CD4-positive, alpha-beta T cell treated with Interleukin-15 for 1 hour (primary cell): Measurements from ENCODE around the gene MS4A13.
"Not testable (repeated sequence)": the region's sequence is repeated elsewhere in the genome, so short reads cannot be mapped to it uniquely, and the experiment has no call there.

Experiments used
- DNase-seq: peaks from one replicate; pipeline ENCODE4 v3.0.0-alpha.2; 2020

Gene MS4A13, protein sequence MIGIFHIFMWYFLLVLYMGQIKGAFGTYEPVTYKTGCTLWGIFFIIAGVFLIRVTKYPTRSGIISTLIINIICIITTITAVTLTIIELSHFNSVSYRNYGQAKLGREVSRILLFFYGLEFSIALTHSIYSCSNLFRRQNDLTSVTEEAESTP

DNA sequence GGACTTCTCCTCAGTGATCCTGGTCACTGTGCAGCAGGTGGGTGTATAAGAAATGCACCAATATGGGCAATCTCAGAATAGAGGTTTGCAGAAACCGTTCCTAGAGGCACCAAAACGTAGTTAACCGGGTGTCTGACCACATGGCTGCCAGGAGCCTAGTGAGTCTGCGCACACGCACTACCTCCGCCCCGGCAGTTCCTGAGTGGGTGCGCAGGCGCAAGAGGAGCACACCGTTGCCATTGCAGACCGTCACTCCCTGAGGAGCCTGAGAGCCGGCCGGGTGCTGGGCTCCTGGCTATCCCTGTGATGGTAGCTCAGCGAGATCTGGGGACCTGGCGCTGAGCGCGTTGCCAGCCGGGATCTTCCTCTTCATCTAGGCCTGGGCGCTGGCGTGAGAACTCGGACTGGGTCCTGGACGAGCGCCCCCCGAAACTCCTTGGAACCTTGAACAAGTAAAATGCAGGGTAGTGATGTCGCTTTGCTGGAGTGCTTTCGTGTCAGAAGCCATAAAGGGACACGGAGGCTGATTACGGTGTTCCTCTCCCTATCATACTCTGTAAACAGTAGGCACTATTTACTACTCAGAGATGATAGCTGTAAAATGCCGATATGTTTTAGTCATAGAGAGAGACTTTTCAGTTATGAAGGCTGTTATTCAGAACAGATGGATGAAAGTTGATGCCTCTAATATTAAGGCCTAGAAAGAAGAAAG lies at the start of gene MS4A13:
MS4A13 (plus strand) TSS at position 249 of the 712 bp plus-strand sequence. CDS start 2,692 bp downstream, outside the sequence.
- DNase-seq: no peak

DNA sequence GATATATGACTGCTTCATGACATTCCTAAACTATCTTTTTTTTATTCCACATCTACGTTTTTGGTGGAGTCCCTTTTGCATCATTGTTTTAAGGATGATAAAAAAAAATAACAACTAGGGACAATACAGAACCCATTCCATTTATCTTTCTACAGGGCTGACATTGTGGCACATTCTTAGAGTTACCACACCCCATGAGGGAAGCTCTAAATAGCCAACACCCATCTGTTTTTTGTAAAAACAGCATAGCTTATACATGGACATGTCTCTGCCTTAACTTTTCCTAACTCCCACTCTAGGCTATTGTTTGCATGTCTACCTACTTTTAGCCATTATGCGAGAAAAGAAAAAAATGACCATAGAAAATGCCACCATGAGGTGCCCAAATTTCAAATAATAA lies 46.4 kb upstream of the MS4A13 start:
- DNase-seq: no peak

DNA sequence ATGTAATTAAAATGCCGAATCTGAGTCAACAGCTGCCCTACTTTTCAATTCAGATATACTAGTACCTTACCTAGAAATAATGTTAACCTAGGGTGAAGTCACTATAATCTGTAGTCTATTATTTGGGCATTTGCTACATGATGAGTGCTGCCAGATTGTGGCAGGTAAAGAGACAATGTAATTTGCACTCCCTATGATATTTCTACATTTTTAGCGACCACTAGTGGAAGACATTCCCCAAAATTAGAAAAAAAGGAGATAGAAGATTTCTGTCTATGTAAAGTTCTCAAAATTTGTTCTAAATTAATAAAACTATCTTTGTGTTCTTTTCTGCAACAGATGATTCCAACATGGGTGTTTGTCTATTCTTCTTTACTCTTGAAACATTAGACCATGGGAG lies 45.5 kb upstream of the MS4A13 start:
- DNase-seq: no peak

DNA sequence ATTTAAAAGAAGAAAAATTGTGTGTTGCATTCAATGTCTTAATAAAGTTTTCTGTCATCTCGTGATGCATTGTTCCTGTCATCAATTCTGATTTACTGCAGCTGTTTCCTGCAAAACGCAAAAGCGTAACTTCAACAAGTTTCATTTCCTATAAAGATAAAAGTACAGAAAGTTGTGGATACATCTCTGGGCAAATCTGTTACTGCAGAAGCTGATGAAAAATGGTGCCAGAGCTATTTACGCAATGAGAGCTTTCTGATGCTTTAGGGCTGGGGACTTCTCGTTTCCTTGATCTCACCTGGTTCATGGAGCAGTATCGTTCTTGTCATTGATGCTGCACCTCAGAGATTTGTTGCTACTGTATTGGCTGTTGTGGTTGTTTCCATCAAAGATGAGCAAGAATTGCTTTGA lies 38.2 kb upstream of the MS4A13 start:
- peak; percentile 44 for DNase-seq

DNA sequence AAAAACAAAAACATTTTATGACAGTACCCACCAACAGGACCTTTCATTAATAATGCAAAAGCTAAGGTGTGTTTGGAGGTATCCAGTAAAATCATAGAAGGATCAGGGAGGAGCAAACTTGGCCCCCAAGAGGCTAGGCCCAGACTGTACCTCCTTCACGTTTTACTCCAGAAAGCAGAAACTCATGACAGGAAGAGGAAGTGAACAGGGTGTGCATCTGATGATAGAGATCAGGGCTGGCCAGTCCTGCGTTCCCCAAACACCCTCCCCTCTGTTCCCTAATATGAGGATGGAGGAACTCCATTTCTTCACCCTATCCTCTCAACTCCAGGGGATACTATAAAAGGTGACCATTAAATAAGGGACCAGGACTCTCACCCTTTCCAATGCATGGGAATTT lies 32.8 kb upstream of the MS4A13 start:
- peak; percentile 21 for DNase-seq

DNA sequence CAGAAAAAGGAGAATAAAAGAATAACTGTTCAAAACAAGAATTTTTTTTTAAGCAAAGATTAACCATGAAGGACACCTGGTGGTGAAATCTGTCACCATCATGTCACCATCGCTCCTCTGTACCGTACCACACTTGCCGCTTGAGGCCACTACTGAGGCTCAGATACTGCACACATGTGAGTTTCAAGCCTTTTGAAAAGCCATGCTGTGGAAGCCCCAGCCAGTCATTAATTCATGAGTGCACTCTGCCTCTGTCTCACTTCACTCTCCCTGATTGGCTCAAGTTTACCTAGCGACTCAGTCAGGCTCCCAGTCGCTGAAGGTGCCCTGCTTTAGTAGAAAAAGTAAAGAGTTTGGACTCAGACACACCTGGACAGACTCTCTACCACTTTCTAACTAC lies 29.2 kb upstream of the MS4A13 start:
- DNase-seq: peak; percentile 47

DNA sequence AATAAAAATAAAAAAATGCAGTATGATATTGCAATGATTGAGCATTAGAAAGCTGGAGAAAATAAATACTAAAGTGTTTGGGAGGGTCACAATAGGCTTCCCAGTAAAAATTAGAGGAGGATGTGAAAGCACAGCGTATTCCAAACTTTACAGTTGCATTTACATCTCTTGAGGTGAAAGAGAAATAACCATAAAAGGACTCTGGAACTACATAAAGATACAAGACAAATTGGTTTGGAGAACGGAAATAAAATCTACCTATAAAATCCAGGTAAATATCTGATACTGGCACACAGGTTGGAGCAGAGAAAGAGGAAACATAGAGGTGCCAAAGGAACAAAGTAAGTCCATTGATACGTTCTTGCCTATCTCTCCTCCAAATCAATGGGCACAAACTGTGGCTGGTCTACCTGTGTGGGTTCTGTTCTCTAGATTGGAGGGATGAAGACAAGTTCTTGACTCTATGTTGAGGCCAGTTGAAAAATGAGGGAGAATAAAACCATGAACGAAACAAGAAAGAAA lies 22.6 kb upstream of the MS4A13 start, which contains the start of gene MS4A12:
MS4A12 (plus strand) TSS at position 291 of the 522 bp plus-strand sequence. CDS start 4,541 bp downstream, outside the sequence.
- no peak for DNase-seq

DNA sequence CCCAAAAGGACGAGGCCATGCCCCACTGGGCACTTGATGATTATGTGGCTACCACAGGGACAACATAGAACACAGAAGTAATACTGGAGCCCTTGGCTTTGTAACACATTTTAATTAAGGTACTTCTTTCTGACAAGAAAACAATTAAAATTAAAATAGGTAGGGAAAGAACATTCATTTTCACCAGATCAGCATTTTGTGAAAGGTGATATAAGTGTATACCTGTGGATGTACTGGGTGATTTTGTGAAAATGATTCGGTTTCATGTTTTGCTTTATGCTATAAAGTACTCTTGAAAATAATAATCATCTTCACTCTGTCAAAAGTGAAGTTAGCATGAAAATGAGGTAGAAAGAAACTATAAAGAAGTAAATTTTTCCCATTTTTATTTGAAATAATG lies 21.7 kb upstream of the MS4A13 start:
- no peak for DNase-seq

DNA sequence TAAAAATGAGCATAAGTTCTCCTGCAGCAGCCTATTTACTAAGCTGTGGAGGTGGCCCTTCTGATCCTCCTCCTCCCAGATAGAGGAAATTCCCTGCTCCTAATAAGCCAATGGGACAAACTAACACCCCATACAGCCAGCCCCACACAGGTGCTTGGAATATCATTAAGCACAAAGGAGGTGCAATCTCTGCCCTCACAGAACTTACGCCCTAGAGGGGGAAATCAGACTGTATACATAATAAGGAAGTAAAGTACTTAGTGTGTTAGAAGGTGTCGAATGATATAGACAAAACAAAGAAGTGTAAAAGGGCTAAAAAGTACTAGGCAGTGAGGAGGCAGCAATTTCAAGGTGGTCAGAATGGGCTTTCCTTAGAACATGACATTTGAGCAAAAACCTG lies 16.8 kb upstream of the MS4A13 start:
- DNase-seq: no peak

DNA sequence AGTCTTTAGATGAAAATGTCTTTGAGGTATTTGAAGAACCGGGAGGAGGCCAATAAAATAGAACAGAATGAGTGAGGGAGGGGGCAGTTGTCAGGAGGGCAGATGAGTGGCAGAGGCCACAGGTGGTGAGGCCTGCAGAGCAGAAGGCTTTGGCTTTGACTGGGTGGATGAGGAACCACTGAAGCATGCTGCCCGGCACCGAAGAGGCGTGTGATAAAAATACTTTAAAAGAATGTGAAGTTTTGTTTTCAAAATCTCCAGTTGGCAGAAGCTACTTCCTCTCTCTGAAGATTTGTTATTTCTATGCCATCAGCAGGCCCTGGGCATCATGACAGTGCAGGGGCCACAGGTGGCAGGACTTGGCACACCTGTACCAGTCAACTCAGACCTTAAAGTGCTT lies 16.3 kb upstream of the MS4A13 start:
- DNase-seq: peak; percentile 61

DNA sequence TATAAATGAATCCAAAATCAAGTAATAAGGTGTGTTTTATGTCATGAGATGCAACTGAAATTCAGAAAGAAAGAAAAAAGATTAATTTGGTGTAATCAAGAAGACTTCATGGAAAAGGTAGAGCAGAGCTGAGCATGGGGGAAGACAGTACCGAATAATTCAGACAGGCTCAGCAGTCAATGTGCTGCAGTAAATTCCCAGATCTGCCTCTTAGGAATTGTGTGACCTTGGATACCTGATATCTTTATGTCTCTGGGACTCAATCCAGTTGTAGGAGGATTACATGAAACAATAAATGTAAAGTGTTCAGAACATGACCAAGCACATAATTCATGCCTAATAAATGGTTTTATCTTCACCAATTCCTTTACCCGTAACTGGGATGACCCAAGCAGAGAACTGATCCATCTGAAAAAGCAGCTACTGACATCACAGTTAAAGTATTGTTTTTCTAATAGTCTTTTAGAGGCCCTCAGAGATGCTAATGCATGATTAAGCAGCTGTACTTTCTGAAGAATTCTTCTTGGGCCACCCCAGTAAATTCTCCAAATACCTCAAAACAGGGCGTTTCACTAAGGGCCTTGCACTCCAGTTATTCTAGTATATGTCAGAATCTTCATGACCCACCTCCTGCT lies 14.8 kb upstream of the MS4A13 start:
- DNase-seq: no peak

DNA sequence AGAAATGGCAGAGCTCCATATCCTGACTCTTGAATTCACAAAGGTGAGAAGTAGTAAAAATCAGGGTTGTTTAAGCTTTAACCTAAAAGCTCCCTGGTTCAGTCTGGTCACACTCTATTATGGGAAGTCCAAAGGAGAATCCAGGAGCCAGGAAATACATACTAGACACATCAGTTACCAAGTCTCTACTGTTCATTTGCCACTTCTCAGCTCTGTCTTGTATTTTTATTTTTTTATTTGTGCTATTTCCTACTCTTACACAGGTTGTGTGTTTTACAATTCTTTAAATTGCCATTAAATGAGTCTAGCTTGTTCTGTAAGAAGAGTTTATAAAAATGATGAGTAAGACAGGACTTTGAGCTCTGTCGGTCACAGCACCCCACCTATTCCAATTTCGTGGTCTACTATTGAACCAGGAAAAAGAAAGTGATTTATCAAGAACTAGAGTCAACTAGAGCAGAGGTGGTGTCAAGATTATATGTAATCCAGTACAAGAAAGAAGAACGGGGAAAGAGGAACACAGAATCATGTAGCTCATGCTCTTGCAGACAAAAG lies 12.9 kb upstream of the MS4A13 start:
- no peak for DNase-seq

DNA sequence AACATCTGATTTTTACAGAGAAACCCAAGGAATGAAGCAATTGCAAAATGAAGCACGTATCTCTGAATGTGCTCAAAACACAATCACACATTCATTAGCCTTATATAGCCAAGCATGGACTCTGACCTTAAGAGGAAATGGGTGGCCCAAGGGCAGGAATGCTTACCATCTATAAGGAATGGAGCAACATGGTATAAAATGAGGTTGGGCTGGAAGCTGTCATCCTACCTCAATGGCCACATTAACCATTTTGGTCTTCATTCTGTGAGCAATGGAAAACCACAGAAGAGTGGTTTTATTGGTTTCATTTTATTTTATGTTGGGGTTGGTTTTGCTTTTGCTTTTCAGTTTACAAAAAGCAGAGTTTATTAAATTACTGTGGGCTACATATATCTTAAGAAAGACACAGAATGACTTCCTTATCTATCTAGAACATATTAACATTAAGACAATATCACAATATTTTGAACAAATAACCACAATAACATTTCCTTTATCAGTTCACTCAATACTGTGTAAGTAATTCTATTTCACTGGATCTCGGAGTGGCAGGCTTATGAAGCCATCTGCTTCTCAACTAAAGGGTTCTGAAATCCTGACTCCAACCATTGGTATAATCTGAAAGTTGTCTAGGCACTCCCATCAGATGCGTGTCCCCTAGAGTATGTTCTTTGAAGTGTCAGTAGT lies 10.8 kb upstream of the MS4A13 start:
- DNase-seq: no peak

DNA sequence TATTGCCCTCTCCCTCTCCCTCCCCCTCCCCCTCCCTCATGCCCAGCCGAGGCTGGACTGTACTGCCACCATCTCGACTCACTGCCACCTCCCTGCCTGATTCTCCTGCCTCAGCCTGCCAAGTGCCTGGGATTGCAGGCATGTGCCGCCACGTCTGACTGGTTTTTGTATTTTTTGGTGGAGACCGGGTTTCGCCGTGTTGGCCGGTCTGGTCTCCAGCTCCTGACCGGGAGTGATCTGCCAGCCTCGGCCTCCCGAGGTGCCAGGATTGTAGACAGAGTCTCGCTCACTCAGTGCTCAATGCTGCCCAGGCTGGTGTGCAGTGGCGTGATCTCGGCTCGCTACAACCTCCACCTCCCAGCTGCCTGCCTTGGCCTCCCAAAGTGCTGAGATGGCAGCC lies 5.6 kb upstream of the MS4A13 start:
- DNase-seq: not testable (repeated sequence)

DNA sequence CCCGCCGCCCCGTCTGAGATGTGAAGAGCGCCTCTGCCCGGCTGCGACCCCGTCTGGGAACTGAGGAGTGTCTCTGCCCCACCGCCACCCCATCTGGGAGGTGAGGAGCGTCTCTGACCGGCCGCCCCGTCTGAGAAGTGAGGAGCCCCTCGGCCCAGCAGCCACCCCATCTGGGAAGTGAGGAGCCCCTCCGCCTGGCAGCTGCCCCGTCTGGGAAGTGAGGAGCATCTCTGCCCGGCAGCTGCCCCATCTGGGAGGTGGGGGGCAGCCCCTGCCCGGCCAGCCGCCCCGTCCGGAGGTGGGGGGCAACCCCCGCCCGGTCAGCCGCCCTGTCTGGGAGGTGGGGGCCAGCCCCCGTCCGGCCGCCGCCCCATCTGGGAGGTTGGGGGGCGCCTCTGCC lies 5.0 kb upstream of the MS4A13 start:
- DNase-seq: not testable (repeated sequence)

DNA sequence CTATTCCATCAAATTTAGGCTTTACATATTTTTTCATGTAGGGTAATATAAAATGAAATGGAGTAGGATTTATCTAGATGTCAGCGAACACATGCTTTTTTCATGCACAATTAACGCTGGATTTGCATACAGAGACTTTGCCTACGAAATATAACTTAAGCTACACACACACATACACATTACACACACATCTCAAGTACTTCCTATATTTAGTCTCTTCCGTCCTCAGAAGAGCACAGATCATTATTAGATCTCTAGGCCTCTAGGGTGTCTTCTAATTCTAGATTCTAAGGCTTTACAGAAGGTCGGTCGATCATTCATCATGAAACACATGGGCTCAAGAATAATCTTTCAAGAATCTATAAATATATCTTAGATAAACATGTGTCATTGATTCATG lies 3.8 kb upstream of the MS4A13 start:
- no peak for DNase-seq

DNA sequence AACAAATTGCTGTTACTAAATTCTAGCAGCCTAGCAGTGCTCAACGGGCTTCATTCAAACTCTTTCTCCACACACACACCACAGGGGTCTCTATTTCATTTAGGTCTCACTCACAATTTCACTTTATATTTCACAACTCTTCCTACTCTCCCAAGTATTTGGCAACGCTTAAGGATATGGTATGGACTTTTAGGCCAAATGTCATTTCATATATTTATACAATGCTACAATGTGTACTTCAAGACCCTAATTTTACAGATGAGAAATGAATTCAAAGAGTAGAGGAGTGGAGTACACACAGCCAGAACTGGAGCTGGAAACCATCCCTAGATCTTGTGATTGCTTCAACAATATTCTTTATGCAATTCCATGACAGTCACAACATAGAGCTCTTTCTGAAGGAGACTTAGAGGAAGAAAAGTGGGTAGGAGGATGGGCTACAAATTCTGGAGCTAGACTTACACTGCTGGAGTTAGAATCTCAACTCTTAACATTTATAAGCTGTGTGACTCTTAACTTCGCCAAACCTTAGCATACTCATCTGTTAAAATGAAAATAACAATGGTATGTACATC lies 2.5 kb upstream of the MS4A13 start:
- no peak for DNase-seq

DNA sequence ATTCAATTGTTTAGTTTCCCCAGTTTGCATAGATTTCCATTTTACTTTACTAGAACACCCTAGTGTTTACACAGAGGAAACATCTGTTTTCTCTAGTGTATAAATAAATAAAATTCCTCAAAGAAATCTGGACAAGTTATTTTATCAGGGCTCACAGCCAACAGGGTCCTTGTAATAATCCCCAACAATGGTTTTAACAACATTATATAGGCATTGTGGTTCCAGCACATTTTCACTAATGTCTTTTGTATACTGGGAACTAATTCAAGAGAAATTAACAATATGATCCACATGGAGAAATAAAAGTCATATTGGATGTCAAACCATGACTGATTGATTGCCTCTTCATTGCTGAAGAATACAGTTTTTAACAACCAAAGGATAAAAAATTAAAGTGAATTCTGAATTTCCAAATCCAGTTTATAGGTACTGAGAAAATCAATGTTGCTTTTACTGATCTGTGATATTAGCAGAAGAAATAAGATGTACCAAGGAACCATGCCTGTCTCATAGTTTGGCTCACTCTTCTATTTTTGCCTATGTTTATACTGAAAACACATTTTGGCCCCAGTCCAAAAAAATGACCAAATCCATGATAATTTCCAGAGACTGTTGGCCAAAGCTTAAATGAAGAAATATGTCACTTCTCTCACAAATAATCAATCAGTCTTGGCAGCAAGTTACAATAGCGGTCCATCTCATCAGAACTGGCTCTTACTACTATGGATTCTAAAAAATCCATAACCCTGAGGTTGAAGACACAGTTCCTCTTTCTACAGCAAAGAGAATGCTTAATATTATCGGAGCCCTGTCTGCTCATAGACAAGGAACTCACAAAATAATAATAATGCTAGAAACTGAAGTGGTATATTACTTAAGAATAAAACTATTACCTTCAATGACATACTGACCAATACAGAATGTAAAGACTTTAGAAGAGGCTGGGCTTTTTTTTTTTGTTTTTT lies 1.4 kb upstream of the MS4A13 start:
- DNase-seq: no peak

DNA sequence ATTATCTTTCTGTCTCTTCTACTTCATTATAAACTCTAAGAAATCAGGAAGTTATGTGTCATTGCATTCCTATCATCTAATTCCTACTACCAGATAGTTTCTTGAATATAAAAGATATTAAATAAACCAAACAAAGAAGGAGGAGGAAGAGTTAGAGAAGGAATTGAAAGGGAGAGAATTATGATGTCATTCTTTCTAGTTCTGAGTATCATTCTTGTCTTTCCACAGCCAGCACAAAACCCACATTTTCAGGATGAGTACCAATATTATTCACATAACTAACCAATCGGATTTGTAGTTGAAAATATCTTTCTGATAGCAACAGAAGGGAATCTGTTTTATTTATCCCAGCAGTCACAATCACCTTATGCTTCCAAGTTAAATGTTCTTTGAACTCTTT lies 13.3 kb downstream of the MS4A13 start:
- DNase-seq: no peak

DNA sequence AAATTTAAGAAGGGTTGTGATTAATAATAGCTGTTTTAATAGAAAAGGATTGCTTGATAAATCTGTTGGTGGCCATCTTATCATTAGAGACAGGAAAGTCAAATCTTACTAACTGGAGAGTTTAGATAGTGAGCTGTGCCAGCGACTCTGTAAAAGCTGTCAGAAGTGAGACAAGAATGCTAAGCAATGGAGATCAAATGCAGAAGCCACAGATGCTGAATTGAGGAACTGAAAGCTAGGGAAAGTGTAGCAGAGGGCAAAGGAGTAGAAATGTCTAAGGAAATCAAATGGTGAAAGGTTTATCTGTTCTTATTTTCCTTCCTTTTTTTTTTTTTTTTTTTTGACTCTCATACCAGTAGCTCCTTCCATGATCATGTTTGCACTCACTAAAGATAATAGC lies 13.7 kb downstream of the MS4A13 start:
- no peak for DNase-seq

DNA sequence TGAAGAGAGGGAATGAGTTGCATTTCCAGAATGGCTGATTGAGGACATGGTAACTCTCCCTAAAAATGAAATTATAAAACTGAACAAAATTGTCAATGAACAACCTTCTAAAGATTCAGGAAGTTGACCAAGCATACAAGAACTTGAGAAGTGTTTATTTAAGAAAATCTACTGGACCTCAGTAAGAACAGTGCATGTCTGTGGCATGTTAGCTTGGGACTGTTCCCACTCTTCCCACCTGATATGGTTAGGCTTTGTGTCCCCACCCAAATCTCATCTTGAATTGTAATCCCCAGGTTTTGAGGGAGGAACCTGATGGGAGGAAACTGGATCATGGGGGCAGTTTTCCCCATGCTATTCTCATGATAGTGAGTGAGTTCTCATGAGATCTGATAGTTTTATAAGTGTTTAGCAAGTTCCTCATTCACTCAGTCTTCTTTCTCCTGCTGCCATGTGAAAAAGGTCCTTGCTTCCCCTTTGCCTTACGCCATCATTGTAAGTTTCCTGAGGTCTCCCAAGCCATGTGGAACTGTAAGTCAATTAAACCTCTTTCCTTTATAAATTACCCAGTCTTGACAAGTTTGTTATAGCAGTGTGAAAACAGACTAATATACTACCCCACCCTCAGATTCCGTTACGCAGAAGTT lies 15.4 kb downstream of the MS4A13 start:
- DNase-seq: no peak
